BJ (cell line): ENCODE data around the gene PCAT6. TPM values are rescaled to one million over a fixed set of nuclear protein-coding genes. Genes with fewer than 3 reads are reported as not detected.

ENCODE experiments used
- CTCF ChIA-PET: fragments of 350-600 bp; formaldehyde crosslinking; extraction: SDS; loops from one replicate; lab custom pipeline; 2021; ENCODE audit warnings: antibody characterized with exemption, inconsistent platforms; lab: Yijun Ruan, JAX
- POLR2A ChIA-PET: fragments of 300-600 bp; sonication (Branson Sonifier 250); formaldehyde crosslinking; extraction: SDS; loops from one replicate; lab custom pipeline; 2021; ENCODE audit warnings: antibody characterized with exemption; lab: Charles Lee
- DNase-seq: peaks from one replicate; pipeline ENCODE4 v3.0.0-alpha.2; 2011; ENCODE audit warnings: low read depth
- H3K27me3 ChIP-seq: 2 replicates; pipeline ENCODE4 v1.6.0; 2011; ENCODE audit warnings: low read length; ENCODE audit not compliant: control insufficient read depth, insufficient read depth
- H3K36me3 ChIP-seq: 2 replicates; pipeline ENCODE4 v1.5.1; 2011; ENCODE audit warnings: low read length; ENCODE audit not compliant: control insufficient read depth, insufficient read depth
- H3K4me3 ChIP-seq: 2 replicates; pipeline ENCODE4 v1.5.1; 2011; ENCODE audit warnings: low read depth, mild to moderate bottlenecking, control low read depth, low read length
- CTCF ChIP-seq: IDR thresholded peaks from 2 replicates; pipeline ENCODE4 v1.5.1; 2011; ENCODE audit warnings: low read depth, mild to moderate bottlenecking, control low read depth, inconsistent platforms, low read length, moderate library complexity; ENCODE audit not compliant: insufficient read depth
- polyA plus RNA-seq: library from polyadenylated mRNA; depleted of rRNA; stranded (reverse); fragments of >200 nt; gene quantifications from 2 replicates; pipeline ENCODE4 v1.2.3, GENCODE V29; 2011

PCAT6 gene
- polyA plus RNA-seq, 1 experiment: 3.3 TPM

- Histone ChIP-seq H3K4me3 (no peak overlapping the region), H3K36me3 (no peaks in the 10 kb centered on the region), H3K27me3 (no peaks in the 10 kb centered on the region; the same call in 1 of the 2 replicates)
- CTCF ChIA-PET: interaction anchor here (1.4 kb wide), 1 partner anchor 8 kb away, joined by 3 read pairs; no protein-coding TSS in a partner anchor
- POLR2A ChIA-PET: interaction anchor here (0.8 kb wide), 1 partner anchor 24 kb away, joined by 3 read pairs; no protein-coding TSS in a partner anchor
- TF ChIP-seq CTCF: no peak
- DNase-seq: no peak
These were observed 34.2 kb downstream of the PCAT6 start for GRCh38 chr1:202844935-202845334.

GRCh38 chr1:202848191-202848542, 37.4 kb downstream of the PCAT6 start:
- no peak for TF ChIP-seq CTCF
- H3K36me3 ChIP-seq: no peaks in the 10 kb centered on the region
- H3K27me3 ChIP-seq: no peaks in the 10 kb centered on the region; the same call in 1 of the 2 replicates
- ChIA-PET CTCF (interaction anchor here (1.1 to 2.2 kb wide), 2 partner anchors 10 to 32 kb away, joined by 4 to 8 read pairs; no protein-coding TSS in a partner anchor), POLR2A (no interaction called here)
- no peak for DNase-seq
- H3K4me3 ChIP-seq: no peak overlapping the region

- CTCF ChIA-PET: interaction anchor here (0.9 to 1.1 kb wide), 2 partner anchors 10 to 131 kb away, joined by 3 to 5 read pairs; no protein-coding TSS in a partner anchor
- POLR2A ChIA-PET: no interaction called here
- Histone ChIP-seq H3K36me3 (no peaks in the 10 kb centered on the region), H3K4me3 (no peak overlapping the region), H3K27me3 (no peaks in the 10 kb centered on the region; the same call in 1 of the 2 replicates)
- no peak for DNase-seq
- TF ChIP-seq CTCF: no peak
These were observed 40.0 kb downstream of the PCAT6 start for GRCh38 chr1:202850593-202851362.

GRCh38 chr1:202852163-202852904, 41.6 kb downstream of the PCAT6 start:
- POLR2A ChIA-PET: interaction anchor here (0.6 kb wide), 1 partner anchor 55 kb away, joined by 9 read pairs; no protein-coding TSS in a partner anchor
- H3K27me3 ChIP-seq: no peaks in the 10 kb centered on the region; the same call in 1 of the 2 replicates
- peak; percentile 73 for TF ChIP-seq CTCF
- no peaks in the 10 kb centered on the region for H3K36me3 ChIP-seq
- no peak for DNase-seq
- CTCF ChIA-PET: interaction anchor here (0.5 to 1.4 kb wide), 7 partner anchors 10 to 132 kb away, joined by 3 to 4 read pairs (median 3); no protein-coding TSS in a partner anchor
- no peak overlapping the region for H3K4me3 ChIP-seq

- TF ChIP-seq CTCF: no peak
- Histone ChIP-seq H3K36me3 (no peaks in the 10 kb centered on the region), H3K27me3 (no peaks in the 10 kb centered on the region; the same call in 1 of the 2 replicates), H3K4me3 (no peak overlapping the region)
- DNase-seq: no peak
- ChIA-PET POLR2A (no interaction called here), CTCF (interaction anchor here (1.1 kb wide), 1 partner anchor 8 kb away, joined by 3 read pairs; no protein-coding TSS in a partner anchor)
These were observed 44.0 kb downstream of the PCAT6 start for GRCh38 chr1:202854787-202855186.
